HepG2 (cell line): ENCODE data around the gene CFAP99. TPM values are rescaled to one million over a fixed set of nuclear protein-coding genes. Genes with fewer than 3 reads are reported as not detected.

Experiments
- ATAC-seq: fragments of 200-7000 bp; cut with Tn5 transposase; 3 replicates; pipeline ENCODE4 v1.9.1; 2020; ENCODE audit warnings: mild to moderate bottlenecking, moderate library complexity
- BruUV-seq: library from RNA; stranded (reverse); fragments of 400-500 nt; replicated peaks from 2 replicates; lab custom pipeline; 2021; lab: Mats Ljungman, UMichigan
- CTCF ChIA-PET: fragments of 300-600 bp; formaldehyde crosslinking; extraction: SDS; loops from one replicate; lab custom pipeline; 2021; ENCODE audit warnings: low total read pairs, inconsistent platforms, low intra/inter-chr PET ratio; lab: Yijun Ruan, JAX
- POLR2A ChIA-PET: fragments of 350-600 bp; sonication (Branson Sonifier 250); formaldehyde crosslinking; loops from one replicate; lab custom pipeline; 2020; ENCODE audit warnings: antibody characterized with exemption, inconsistent platforms; lab: Yijun Ruan, JAX
- DNase-seq: peaks from one replicate; pipeline ENCODE4 v3.0.0-alpha.2; 2015; ENCODE audit warnings: low spot score
- FAIRE-seq: peaks from 3 replicates; lab custom pipeline; 2011; peaks lifted over from hg19 to GRCh38; lab: Jason Lieb, UNC
- H2AFZ ChIP-seq: one replicate; pipeline ENCODE4 v1.6.1; 2011; ENCODE audit warnings: low read length, inconsistent platforms
- H3K27ac ChIP-seq: fragments of 300-600 bp; 3 replicates; pipeline ENCODE4 v1.8.0; 2011; ENCODE audit warnings: mixed run types, mild to moderate bottlenecking, mixed read lengths, low read length, inconsistent platforms; ENCODE audit not compliant: insufficient read depth; ENCODE audit errors: extremely low read length
- H3K27me3 ChIP-seq, 2 experiments: fragments of 200-600 bp in 1 of 2; 2 replicates in 1 of 2; 3 replicates in 1 of 2; pipeline versions ENCODE4 v1.6.0 to v1.8.0; 2011; ENCODE audit warnings: low read length in 2 of 2, mild to moderate bottlenecking in 2 of 2, moderate library complexity in 2 of 2, inconsistent platforms in 1 of 2; ENCODE audit not compliant: insufficient read depth in 2 of 2, control insufficient read depth in 1 of 2
- H3K36me3 ChIP-seq, 2 experiments: fragments of 200-600 bp in 1 of 2; replicated peaks in 1 of 2; 2 replicates in 1 of 2; 3 replicates in 1 of 2; pipeline versions ENCODE4 v1.5.1 to v1.8.0; 2011; ENCODE audit warnings: low read length in 2 of 2, inconsistent platforms in 1 of 2; ENCODE audit not compliant: insufficient read depth in 2 of 2, control insufficient read depth in 1 of 2
- H3K4me1 ChIP-seq: 2 replicates; pipeline ENCODE4 v1.5.1; 2012; ENCODE audit warnings: low read length, inconsistent platforms; ENCODE audit not compliant: insufficient read depth
- H3K4me2 ChIP-seq: 2 replicates; pipeline ENCODE4 v1.6.0; 2011; ENCODE audit warnings: low read depth, low read length, inconsistent platforms
- H3K4me3 ChIP-seq, 3 experiments: fragments of 200-600 bp in 1 of 3; sonication (generic), shearing (Covaris generic) in 1 of 3; replicated peaks in 1 of 3; 2 replicates each; pipeline ENCODE4 v1.5.1; 2011 to 2016; ENCODE audit warnings: low read length in 3 of 3, inconsistent platforms in 2 of 3, low read depth in 2 of 3, mild to moderate bottlenecking in 2 of 3, control low read depth in 1 of 3, mixed read lengths in 1 of 3; ENCODE audit not compliant: insufficient read depth in 1 of 3
- H3K79me2 ChIP-seq: one replicate; pipeline ENCODE4 v1.6.1; 2011; ENCODE audit warnings: low read length, inconsistent platforms; ENCODE audit not compliant: insufficient read depth
- H3K9ac ChIP-seq: 2 replicates; pipeline ENCODE4 v1.6.0; 2011; ENCODE audit warnings: mild to moderate bottlenecking, low read depth, low read length, inconsistent platforms; ENCODE audit not compliant: insufficient read depth
- H3K9me3 ChIP-seq: 2 replicates; pipeline ENCODE4 v1.5.1; 2012; ENCODE audit warnings: mild to moderate bottlenecking, low read length
- H4K20me1 ChIP-seq: 2 replicates; pipeline ENCODE4 v1.6.0; 2011; ENCODE audit warnings: inconsistent platforms, mild to moderate bottlenecking, low read length, moderate library complexity; ENCODE audit not compliant: insufficient read depth
- ATM ChIP-seq: fragments of 450-650 bp; IDR thresholded peaks from 2 replicates; pipeline ENCODE4 v1.7.1; 2017; ENCODE audit warnings: mild to moderate bottlenecking, borderline replicate concordance
- CHD4 ChIP-seq: fragments of 200-600 bp; sonication (generic); IDR thresholded peaks from 2 replicates; pipeline ENCODE4 v1.7.0; 2017; ENCODE audit warnings: mild to moderate bottlenecking, low read length, borderline replicate concordance
- ELF4 ChIP-seq: sonication (generic); formaldehyde crosslinking; IDR thresholded peaks from 2 replicates; pipeline ENCODE4 v1.5.0; 2020; ENCODE audit warnings: missing genetic modification reagents, mild to moderate bottlenecking, moderate library complexity, borderline replicate concordance
- HOXA9 ChIP-seq: sonication (generic); formaldehyde crosslinking; IDR thresholded peaks from 2 replicates; pipeline ENCODE4 v1.8.1; 2022; ENCODE audit warnings: missing genetic modification reagents, mild to moderate bottlenecking, moderate library complexity, borderline replicate concordance
- KDM4B ChIP-seq: sonication (generic); formaldehyde crosslinking; IDR thresholded peaks from 2 replicates; pipeline ENCODE4 v1.4.0; 2020; ENCODE audit warnings: missing genetic modification reagents
- PAF1 ChIP-seq: IDR thresholded peaks from 2 replicates; pipeline ENCODE4 v1.6.1; 2016; ENCODE audit warnings: missing genetic modification reagents, missing compliant biosample characterization
- PLSCR1 ChIP-seq: sonication (generic); formaldehyde crosslinking; IDR thresholded peaks from 2 replicates; pipeline ENCODE4 v1.5.0; 2020; ENCODE audit warnings: missing genetic modification reagents, mild to moderate bottlenecking, borderline replicate concordance
- PRDM4 ChIP-seq: sonication (generic); formaldehyde crosslinking; IDR thresholded peaks from 2 replicates; pipeline ENCODE4 v1.9.0; 2021; ENCODE audit warnings: missing genetic modification reagents, borderline replicate concordance
- SIN3A ChIP-seq: IDR thresholded peaks from 2 replicates; pipeline ENCODE4 v1.6.1; 2011; ENCODE audit warnings: low read depth, mild to moderate bottlenecking, control low read depth, low read length, borderline replicate concordance
- ZHX2 ChIP-seq, 2 experiments: sonication (generic) in 1 of 2; formaldehyde crosslinking in 1 of 2; IDR thresholded peaks; 2 replicates each; pipeline versions ENCODE4 v1.6.1 to v1.9.0; 2014 to 2022; ENCODE audit warnings: antibody characterized with exemption in 1 of 2, borderline replicate concordance in 1 of 2, inconsistent platforms in 1 of 2, low read depth in 1 of 2, missing genetic modification reagents in 1 of 2
- ZNF773 ChIP-seq: sonication (generic); formaldehyde crosslinking; IDR thresholded peaks from 2 replicates; pipeline ENCODE4 v1.4.0; 2020; ENCODE audit warnings: missing genetic modification reagents, borderline replicate concordance
- WGBS: methylation state at CpG from one replicate; pipeline ENCODE4 v1.1.6; 2017; ENCODE audit warnings: low lambda C conversion rate; 5-methylcytosine and 5-hydroxymethylcytosine counted together
- in situ Hi-C: cut with HindIII; loops from 2 replicates; pipeline ENCODE4 v1.10.0; 2017; ENCODE audit warnings: low pct_unique_long_range_greater_than_20kb; ENCODE audit not compliant: extremely low pct_ligation_motif_present
- intact Hi-C: fragments of 100-400 bp; cut with micrococcal nuclease; formaldehyde crosslinking; loops from one replicate; pipeline ENCODE4 v1.10.0; 2022; ENCODE audit not compliant: unreplicated experiment
- polyA plus RNA-seq, 8 experiments: library from polyadenylated mRNA; depleted of rRNA in 3 of 8; stranded (reverse) in 7 of 8; unstranded in 1 of 8; fragments of >200 nt; fragmentation: Illumina TruSeq in 4 of 8; extraction: Trizol in 4 of 8; gene quantifications; 2 replicates each; pipeline versions ENCODE4 v1.2.1 to v1.2.3, GENCODE V29; 2011 to 2016; ENCODE audit warnings: low read depth in 4 of 8, missing spikeins in 1 of 8, mixed read lengths in 1 of 8; ENCODE audit not compliant: insufficient read depth in 1 of 8
- total RNA-seq, 5 experiments: library from RNA; depleted of rRNA; stranded (reverse); fragments of >200 nt; fragmentation: Illumina TruSeq; extraction: Trizol; gene quantifications; 2 replicates each; pipeline ENCODE4 v1.2.3, GENCODE V29; 2016; ENCODE audit warnings: low read depth in 1 of 5

The CFAP99 gene
- total and polyA plus RNA-seq, 2 of the 13 experiments (the other 11 are each of a cell fraction or from before 2014, with no cell fraction given): not detected

GRCh38 chr4:2441393-2442174 is 22.8 kb downstream of the CFAP99 start:
- ChIA-PET POLR2A (no interaction called here), CTCF (interaction anchor here (0.7 to 2.3 kb wide), 5 partner anchors 21 to 514 kb away, joined by 3 to 17 read pairs (median 6); no protein-coding TSS in a partner anchor)
- Histone ChIP-seq H3K9me3 (no peaks in the 10 kb centered on the region), H3K36me3 (no peaks in the 10 kb centered on the region), H4K20me1 (no peaks in the 10 kb centered on the region), H3K79me2 (no peaks in the 10 kb centered on the region), H3K4me2 (peak overlapping the region; percentile 58), H3K9ac (no peak overlapping the region), H3K27ac (no peak overlapping the region), H3K27me3 (peaks cover 2 to 22% of the 10 kb centered on the region in 2 experiments; a peak in 4 of 5 replicates), H2AFZ (no peak overlapping the region), H3K4me3 (peak overlapping the region in 1 of 3 experiments; percentile 38; a peak in 1 of 6 replicates), H3K4me1 (peaks cover 27% of the 10 kb centered on the region)
- FAIRE-seq (peak; percentile 37), DNase-seq (peak; percentile 80), ATAC-seq (peak; percentile 97)
- in situ Hi-C loops (no loop called here), intact Hi-C loops (loop anchor here (1.0 to 2.0 kb wide), 2 partner anchors 21 to 221 kb away; no protein-coding TSS in a partner anchor)
- WGBS: 13% methylated on average over 7 of the region's 14 CpGs
- BruUV-seq: no TSS peak
- TF ChIP-seq ATM (no peak), ZNF773 (CRISPR knock-in tag) (no peak), ZHX2 (IDR thresholded peaks at IDR 0.05; ENCODE audit: low read depth) (no peak), ZHX2 (CRISPR knock-in tag; IDR thresholded peaks at IDR 0.05; ENCODE audit: borderline replicate concordance) (no peak), PLSCR1 (CRISPR knock-in tag) (no peak), SIN3A (no peak), CHD4 (no peak), HOXA9 (no peak), KDM4B (CRISPR knock-in tag) (0 out of 2 replicates have a peak, but pooled peaks have one; percentile 34), PRDM4 (CRISPR knock-in tag) (no peak), ELF4 (CRISPR knock-in tag) (no peak), PAF1 (CRISPR knock-in tag) (no peak)
